NCI-H187 treated with DMSO at 0.1 percent for 48 hours (cell line): ENCODE measurements around the gene ITGB8.

Source experiments
- DNase-seq: peaks from one replicate; lab custom pipeline; 2025; lab: John Stamatoyannopoulos, UW

ITGB8 gene

DNA sequence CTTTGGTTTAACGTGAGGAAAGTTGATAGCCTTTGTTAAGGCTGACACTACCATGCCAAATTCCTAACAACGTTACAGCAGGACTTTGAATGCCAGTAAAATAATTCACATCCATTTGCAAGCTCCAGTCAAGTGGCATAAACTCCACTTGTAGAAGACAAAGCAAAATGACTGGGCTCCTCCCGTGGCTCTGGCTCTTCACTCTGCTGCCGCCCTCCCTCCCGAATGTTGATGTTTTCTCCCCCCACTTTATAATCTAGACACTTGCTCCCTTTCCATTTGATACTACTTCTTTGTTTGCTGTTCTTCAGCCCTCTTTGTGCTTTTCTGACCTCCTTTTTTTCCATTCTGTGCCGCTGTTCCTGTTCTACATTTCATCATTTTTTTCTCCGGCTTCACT is 22.8 kb upstream of the ITGB8 start:
- peak; percentile 63 for DNase-seq

DNA sequence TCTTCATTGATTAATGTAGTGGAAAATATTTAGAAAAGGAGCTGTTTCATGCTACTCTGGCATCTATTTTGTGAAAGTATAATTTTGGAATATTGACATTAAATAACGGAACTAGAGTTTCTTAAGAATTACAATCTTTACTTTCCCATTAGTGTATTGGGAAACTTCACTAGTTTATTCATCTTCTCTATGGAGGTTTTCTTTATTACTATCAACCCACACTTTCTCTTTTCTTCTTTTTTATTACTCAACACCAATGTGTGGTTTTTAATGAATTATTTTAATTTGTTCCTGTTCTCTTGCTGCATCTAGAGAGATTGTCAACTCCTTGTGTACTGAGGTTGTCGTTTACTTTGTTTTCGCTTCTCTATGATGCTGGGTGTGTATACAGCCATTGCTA is 20.4 kb upstream of the ITGB8 start:
- DNase-seq = no peak

DNA sequence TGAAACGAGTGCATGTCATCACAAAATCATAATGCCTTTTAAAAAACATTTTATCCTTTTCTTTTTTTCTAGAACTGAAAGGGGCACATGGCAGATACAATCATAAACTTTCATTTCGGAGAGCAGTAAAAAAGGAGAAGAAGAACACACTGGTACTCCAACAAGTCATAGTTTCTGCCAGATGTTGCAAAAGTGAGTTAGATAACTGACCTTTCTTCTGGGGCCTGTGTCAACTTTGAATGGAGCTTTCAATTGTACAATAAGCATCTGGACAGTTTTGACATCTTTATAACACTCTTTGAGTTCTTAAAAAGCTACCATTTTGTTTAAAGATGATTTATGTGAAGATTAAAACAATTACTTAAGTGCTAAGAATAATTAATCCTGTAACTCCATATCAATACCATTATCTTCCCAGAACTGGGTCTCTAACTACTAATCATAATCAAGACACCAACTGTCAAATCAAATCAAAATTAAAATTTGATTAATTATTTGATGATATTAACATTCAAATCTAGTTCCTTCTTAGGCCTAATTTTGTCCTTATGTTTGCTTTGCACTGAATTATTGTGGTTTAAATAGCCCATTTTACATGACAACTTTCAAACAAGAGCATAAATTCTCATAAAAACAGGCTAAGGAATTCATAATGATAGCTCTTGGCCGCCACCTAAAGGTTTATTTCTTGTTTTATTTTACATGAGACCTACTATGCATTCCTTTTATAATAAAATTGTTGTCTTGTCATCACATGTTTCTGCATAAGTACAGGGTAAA is 19.5 kb upstream of the ITGB8 start:
- no peak for DNase-seq

DNA sequence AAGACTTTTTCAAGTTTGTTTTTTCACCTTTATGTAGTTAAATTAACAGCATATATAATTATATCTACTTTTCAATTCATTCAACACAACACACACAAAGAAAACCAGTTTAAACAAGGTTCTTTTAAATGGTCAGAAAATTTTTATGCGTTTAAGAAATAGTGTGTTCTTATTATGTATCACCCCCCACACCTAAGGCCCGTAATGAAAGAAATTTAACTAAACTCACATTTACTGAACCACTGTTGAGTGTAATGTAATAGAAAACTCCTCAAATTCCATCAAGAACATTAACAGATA is 19.0 kb upstream of the ITGB8 start:
- DNase-seq = no peak

DNA sequence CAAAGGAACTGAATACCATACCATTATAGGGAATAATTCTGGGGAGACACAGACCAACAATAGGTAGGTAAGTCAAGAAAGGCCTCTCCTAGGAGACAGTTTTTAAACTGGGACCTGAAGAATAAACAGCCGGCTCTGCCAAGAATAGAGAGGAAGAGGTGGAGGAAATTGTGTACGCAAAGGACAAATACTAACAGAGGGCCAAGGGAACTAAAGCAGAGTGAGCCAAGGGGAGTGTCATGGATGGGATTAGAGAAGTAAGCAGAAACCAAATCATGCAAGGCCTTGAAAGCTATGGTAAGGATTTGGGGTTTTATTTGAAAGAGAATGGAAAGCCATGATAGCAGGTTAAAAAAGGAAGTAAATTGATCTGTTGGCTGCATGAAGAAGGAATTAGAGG is 18.1 kb upstream of the ITGB8 start:
- DNase-seq = no peak

DNA sequence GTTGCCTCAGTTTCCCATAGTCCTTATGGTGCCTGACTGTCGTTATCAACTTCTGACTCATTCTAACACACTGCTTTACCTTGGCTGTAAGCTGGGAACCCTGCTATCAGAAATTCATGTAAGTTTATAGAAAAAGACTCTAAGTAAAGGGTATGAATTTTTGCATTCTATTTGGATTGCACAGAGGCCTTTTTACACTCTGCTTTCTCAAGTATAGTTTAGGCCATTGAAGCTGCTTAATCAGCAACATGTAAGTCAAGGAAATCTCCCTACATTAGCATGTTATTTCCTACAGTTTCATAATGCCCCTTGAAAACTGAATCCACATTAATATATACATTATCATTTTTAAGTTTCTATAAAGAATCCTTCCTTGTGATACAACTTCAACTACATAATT is 17.1 kb upstream of the ITGB8 start:
- no peak for DNase-seq

DNA sequence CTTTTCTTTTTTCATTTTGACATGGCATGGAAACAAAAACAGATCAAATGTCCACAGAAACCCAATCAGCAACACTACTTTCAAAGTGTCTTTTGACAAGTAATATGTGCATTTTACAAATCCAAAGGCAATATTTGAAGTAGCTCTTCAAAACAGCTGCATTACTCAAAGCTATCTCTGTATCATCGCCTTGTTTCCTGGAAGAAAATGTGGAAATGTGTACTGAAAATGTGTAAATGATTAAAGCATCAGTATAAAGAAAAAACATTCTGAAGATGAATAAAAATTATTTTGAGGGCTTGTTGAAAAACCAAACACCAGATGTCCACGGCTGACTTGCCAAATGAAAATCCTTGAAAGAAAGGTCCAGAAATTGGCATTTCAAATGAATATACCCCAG is 16.5 kb upstream of the ITGB8 start:
- no peak for DNase-seq

DNA sequence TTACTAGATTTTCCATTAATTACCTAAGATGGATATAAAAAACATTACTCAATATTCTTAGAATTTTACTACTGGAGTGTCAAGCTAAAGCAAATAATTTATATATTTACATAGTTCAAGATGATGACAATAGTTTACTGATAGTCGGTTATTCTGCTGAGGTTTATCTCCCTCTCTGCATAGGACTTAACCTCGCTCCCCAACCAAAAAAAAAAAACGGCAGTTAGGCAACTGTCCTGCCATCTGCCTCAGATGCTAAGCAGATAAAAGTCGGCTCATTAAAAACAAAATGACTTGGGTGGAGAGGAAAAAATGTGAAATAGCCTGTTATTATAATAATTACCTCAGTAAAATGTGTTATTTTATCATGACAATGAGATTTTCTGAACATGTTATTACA is 14.0 kb upstream of the ITGB8 start:
- no peak for DNase-seq

DNA sequence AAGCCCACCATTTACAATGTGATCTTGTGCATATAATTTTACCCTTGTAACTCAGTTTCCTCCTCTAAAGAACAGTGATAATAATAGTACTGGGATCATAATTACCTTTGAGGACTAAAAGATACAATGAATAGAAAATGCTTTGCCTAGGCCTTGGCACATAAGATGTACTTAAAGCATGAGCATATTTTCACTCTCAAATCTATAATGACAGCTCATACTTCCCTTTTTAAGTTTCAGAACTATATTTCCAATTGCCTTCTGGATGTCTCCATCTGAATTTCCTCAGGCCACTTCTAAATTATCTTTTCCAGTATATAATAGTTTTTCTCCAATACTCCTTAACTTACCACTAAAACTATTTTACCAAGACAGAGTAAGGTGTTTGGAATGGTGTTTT is 13.3 kb upstream of the ITGB8 start:
- no peak for DNase-seq

DNA sequence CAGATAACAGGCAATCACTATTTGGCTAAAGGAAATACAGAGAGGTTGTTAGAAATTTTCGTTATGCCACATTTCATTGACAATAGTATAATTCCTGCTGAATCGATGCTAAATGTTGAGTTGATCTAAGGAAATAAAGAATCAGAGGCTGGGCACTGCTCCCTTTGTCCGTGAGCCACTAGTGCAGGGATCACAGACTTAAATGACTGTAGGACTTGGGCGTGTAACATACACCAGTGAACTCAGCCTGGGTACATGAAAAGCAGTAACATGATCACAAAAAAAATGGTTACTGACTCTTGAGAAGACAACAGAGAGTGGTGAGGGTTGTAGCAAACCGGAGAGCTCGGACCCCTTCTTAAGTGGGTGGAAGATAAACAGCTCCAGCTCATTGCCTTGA is 11.8 kb upstream of the ITGB8 start:
- DNase-seq = no peak

DNA sequence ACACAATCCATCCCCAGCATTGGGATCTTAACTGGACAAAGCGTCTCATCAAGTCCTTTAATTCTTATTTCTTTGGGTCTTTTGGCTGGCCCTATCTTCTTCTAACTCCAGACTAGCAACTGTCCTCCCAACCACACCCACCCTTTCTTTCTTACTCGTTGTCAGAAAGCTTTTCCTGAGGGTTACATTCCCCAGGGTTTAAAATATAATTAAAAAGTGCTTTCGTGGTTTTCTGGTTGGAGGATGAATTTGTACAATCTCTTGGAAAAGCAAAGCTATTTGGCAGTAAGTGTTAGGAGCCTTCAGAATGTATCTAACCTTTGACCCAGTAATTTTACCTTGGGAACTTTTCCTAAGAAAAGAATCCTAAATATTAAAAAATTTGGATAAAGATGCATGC is 10.4 kb upstream of the ITGB8 start:
- no peak for DNase-seq

DNA sequence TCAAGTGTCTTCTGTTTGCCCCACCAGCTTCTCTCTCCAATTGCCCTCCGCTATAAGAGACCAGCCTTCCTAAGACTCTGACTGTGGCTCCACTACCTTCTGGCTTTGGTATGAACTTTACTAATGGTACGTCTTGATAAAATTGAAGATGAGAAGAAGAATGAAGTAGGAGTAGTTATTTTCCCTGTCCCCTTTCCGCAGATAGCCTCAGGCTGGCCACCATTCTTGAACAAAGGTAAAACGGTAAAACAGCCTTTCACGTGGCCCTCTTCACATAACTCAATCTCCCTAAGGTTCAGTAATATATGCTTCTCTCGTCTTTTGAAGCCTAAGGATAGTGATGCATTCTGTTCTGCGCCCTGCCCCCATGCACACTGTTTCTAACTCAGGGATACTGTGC is 9.9 kb upstream of the ITGB8 start:
- DNase-seq = no peak

DNA sequence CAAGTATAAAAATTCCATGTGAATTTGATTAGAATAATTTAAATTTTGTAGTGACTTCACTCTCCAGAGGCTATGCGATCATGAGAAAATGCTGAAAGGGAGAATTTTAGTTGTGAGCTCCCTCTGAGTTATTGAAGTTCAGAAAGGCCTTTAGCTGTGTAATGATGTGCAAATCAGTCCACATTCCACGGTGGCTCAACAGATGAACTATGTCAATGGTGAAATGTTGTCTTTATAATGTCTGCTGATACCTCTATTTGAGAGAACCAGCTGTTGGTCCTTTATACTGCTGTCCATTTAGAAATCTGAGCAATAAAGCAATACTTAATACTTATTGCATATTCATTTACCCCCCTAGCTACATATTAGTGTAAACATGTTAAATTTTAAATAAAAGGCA is 7.1 kb upstream of the ITGB8 start:
- no peak for DNase-seq

DNA sequence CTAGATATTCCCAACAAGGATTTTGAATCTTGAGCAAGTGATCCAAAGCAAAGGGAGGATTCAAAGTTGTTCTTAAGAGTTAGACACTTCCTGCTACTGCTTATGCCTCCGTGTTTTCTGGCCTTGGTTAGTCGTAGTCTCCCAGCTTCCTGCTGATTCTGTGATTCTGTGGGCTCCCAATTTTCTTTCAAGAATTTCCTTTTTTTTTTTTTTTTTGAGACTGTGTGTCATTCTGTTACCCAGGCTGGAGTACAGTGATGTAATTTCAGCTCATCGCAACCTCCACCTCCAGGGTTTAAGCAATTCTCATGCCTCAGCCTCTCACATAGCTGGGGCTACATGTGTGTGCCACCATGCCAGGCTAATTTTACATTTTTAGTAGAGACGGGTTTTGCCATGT is 4.4 kb upstream of the ITGB8 start:
- DNase-seq = no peak

DNA sequence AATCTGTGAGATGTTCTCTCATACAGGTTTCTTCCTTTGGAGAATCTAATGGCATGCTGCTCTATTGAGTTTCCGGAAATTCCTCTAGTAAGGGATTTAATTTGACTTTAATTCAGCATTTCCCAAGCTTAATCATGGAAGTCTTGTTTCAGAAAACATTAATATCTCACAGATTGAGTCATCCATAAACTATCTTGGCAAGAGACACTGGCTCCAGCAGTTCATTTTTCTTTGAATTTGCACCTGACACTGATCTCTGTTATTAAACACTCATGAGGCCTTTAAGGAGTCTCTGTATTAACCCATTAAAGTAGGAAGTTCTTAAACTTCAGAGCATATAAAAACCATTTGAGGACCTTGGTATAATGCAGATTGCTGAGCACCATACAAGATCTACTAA is 3.6 kb upstream of the ITGB8 start:
- no peak for DNase-seq

DNA sequence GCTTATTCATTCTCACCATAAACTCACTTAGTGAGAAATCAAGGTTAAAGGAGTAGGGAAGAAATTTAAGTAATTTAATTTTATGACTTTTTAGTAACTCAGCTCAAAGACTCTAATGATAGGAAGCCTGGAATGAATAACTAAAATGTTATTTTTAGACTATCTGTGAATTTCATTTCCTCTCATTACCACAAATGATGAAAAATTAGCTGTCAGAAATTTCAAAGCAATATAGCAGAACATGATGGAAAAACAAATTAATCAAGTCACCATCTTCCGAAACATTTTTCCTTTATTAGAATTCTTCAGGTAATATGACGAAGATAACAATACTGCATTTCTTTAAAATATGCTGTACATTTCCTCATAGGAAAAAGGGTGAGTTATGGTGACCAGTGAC is 2.7 kb upstream of the ITGB8 start:
- DNase-seq = no peak

DNA sequence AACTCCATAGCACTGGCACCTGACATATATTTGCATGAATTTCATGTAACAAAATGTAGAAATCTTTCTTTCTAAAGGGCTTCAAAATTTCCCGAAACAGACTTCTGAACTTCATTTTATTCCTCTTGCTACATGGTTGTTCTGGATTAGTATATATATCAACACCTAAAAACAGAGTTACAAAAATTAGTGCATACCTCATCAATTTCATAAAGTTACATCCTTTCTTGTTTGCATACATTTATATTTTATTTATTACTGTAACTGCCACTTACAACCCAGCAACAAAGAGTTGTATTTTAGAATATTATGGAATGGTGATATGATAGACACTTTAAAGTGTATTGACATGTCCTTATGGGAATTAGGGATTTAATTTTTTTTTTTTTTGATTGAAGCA is 2.0 kb upstream of the ITGB8 start:
- no peak for DNase-seq

DNA sequence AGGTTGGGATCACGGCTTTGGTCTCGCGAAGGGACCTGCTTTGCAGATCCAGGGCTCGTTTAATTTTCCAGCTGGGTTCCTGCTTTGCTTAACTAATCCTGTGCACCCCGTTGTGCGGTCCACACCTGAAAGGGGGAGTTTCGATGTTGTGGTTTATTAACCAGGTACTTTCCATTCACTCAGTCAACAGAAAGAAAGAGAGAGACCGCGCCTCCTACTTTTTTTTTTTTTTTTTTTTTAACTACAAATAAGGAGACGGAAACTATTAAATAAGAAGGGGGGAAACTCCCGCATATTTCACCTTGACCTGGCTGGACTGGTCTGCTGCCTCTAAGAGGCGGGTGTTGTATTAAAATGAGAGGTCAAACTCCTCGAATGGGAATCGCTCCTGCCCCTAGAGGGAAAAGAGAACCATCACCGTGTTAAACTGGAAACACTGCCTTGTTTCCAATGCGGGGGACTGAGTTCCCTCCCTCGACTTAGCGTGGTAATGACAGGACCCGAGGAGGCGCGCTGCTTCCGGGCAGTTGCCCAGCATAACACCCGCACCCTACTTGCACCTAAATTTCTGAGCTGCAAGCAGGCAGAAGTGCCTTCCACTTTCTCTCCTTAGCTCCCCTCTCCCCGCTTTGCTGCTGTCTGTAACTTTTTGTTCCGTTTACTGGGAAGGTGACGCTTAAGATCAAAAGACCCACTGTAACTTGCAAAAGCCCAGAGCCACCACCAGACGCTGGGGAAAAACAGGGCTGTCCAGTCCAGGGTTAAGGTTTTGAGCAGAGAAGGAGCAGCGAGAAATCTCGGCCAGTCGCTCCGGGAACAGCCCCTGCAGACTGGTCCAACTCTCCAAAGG is 1.1 kb upstream of the ITGB8 start:
- DNase-seq = no peak

DNA sequence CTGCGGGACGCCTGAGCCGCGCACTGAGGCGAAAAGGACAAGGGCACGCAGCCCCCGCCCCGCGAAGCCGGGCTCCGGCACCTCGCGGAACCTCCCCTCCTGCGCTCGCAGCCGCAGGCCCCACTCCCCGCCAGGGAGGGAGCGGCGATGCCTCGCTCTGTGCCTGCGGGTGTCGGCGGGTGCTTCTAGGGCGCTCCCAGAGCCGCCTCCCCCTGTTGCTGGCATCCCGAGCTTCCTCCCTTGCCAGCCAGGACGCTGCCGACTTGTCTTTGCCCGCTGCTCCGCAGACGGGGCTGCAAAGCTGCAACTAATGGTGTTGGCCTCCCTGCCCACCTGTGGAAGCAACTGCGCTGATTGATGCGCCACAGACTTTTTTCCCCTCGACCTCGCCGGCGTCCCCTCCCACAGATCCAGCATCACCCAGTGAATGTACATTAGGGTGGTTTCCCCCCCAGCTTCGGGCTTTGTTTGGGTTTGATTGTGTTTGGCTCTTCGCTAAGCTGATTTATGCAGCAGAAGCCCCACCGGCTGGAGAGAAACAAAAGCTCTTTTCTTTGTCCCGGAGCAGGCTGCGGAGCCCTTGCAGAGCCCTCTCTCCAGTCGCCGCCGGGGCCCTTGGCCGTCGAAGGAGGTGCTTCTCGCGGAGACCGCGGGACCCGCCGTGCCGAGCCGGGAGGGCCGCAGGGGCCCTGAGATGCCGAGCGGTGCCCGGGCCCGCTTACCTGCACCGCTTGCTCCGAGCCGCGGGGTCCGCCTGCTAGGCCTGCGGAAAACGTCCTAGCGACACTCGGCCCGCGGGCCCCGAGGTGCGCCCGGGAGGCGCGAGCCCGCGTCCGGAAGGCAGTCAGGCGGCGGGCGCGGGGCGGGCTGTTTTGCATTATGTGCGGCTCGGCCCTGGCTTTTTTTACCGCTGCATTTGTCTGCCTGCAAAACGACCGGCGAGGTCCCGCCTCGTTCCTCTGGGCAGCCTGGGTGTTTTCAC is 519 bp downstream of the ITGB8 start:
- no peak for DNase-seq

DNA sequence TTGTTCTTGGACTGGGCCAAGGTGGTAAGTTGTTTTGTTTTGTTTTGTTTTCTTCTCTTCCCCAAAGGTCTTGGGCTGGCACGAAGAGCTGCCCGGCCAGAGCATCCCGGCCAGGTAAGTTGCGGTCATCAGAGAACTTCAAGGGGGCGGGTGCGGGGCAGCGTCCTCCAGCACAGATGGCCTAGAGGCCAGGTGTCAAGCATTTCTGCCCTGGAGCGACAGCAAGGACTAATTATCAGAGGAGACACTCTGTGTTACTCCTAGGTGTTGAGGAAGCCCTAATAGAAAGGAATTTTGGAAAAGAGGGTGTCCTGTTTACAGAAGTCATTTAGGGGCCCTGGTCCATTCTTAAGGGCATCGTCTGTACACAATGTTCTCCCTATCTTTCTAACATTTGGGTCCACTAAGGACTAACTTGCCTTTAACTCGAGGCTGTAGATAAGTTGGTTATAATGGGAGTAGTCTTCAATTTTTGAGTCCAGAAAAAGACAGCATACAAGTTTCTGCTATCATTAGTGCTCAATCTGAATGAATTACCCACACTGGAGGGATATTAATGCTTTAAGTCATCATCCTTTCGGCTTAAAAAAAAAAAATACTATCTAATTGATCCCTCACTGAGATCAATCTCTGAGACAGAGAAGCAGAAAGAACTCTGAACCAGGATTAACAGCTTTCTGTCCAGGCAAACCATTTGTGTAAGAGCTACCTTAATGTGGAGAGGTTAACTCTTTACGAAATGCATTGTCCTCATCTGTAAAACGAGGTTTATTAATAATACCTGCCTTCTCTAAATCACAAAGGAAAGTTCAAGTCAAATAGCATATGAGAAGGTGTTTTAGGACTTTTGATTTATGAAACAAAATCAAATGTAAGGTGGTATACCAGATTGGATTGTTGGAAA is 1.5 kb downstream of the ITGB8 start:
- DNase-seq = no peak

DNA sequence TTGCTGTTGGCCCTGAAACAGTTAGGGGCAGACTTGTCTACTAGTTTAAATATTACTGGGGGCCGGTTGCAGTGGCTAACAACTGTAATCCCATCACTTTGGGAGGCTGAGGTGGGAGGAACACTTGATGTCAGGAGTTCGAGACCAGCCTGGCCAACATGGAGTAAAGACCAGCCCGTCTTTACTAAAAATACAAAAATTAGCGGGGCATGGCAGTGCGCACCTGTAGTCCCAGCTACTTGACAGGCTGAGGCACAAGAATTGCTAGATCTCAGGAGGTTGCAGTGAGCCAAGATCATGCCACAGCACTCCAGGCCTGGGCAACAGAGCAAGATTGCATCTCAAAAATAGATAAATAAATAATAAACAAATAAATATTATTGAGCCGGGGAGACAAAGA is 7.6 kb downstream of the ITGB8 start:
- no peak for DNase-seq

DNA sequence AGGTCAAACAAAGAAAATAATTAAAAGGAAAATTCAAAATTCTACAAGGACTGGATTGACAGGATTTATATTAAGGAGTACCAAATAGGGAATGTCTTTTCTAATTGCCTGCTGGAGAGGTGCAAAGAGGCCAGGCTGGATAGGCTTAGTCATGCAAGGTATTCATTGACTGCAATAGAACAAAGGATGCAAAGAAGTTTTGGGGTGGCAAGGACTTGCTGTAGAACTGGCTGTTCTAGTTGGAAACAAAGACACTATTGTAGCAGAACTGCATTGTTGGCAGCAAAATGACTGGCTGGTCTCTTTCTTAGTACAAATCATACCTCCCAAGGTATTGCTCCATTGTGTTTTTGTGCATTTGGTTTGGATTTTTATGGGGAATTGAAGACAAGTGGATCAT is 10.1 kb downstream of the ITGB8 start:
- no peak for DNase-seq
